A549 (cell line): ENCODE data around the gene CD69.

Experiments
- CTCF ChIP-seq: fragments of >200 bp; sonication (Bioruptor Twin); formaldehyde crosslinking; IDR thresholded peaks from 3 replicates; pipeline ENCODE4 v1.5.1; 2016
- ESRRA ChIP-seq: fragments of 150-350 bp; IDR thresholded peaks from 2 replicates; pipeline ENCODE4 v1.6.1; 2014; ENCODE audit warnings: mild to moderate bottlenecking, low read length, borderline replicate concordance
- HDAC2 ChIP-seq: fragments of 200-600 bp; sonication (generic); IDR thresholded peaks from 2 replicates; pipeline ENCODE4 v1.6.1; 2016
- PHF8 ChIP-seq: fragments of 200-600 bp; sonication (generic); IDR thresholded peaks from 2 replicates; pipeline ENCODE4 v1.6.1; 2016; ENCODE audit warnings: low read depth, mild to moderate bottlenecking, antibody characterized with exemption, moderate library complexity, borderline replicate concordance
- POLR2A ChIP-seq: IDR thresholded peaks from 2 replicates; pipeline ENCODE4 v1.6.1; 2012; ENCODE audit warnings: mild to moderate bottlenecking, low read length
- SMC3 ChIP-seq: fragments of >200 bp; sonication (Bioruptor Twin); formaldehyde crosslinking; IDR thresholded peaks from 3 replicates; pipeline ENCODE4 v1.6.1; 2018; ENCODE audit warnings: inconsistent platforms

GRCh38 chr12:9796971-9797370 lies 36.3 kb upstream of the CD69 start:
- TF ChIP-seq CTCF (no peak), POLR2A (no peak), ESRRA (no peak), SMC3 (no peak), HDAC2 (no peak), PHF8 (no peak)
